Measurements from ENCODE around the gene PLCB2. TPM values are rescaled to one million over a fixed set of nuclear protein-coding genes. Genes with fewer than 3 reads are reported as not detected.

PLCB2 gene
- total RNA-seq, 1 donor from 2014 or later, result 178 TPM

- intact Hi-C loops (cut with micrococcal nuclease), result loop anchor here (2.0 to 5.0 kb wide), 2 partner anchors 36 to 113 kb away; partner anchors contain the start of genes BUB1B and PAK6
Observed at GRCh38 chr15:40273428-40273827, 34.3 kb downstream of the PLCB2 start.

- intact Hi-C loops (cut with micrococcal nuclease), result loop anchor here (2.0 to 5.0 kb wide), 2 partner anchors 35 to 112 kb away; partner anchors contain the start of genes BUB1B and PAK6
Observed at GRCh38 chr15:40272485-40273056, 35.2 kb downstream of the PLCB2 start.

- intact Hi-C loops (cut with micrococcal nuclease), result loop anchor here (2.0 to 5.0 kb wide), 2 partner anchors 35 to 111 kb away; partner anchors contain the start of genes BUB1B and PAK6
Observed at GRCh38 chr15:40271685-40272484, 35.9 kb downstream of the PLCB2 start.

- intact Hi-C loops (cut with micrococcal nuclease), result loop anchor here (5.0 kb wide), 1 partner anchor 33 kb away; the partner anchor contains the start of gene PAK6
Observed at GRCh38 chr15:40270246-40270995, 37.3 kb downstream of the PLCB2 start.

- intact Hi-C loops (cut with micrococcal nuclease), result loop anchor here (5.0 kb wide), 1 partner anchor 32 kb away; the partner anchor contains the start of gene PAK6
Observed at GRCh38 chr15:40269604-40270003, 38.1 kb downstream of the PLCB2 start.

- intact Hi-C loops (cut with micrococcal nuclease), result no loop called here
Observed at GRCh38 chr15:40267670-40268069, 40.1 kb downstream of the PLCB2 start.

- intact Hi-C loops (cut with micrococcal nuclease), result no loop called here
Observed at GRCh38 chr15:40266828-40267304, 40.9 kb downstream of the PLCB2 start.

- intact Hi-C loops (cut with micrococcal nuclease), result no loop called here
Observed at GRCh38 chr15:40265875-40266274, 41.9 kb downstream of the PLCB2 start.

- intact Hi-C loops (cut with micrococcal nuclease), result no loop called here
Observed at GRCh38 chr15:40265355-40265754, 42.4 kb downstream of the PLCB2 start.

GRCh38 chr15:40264321-40265153, 43.2 kb downstream of the PLCB2 start:
- intact Hi-C loops (cut with micrococcal nuclease), result no loop called here

GRCh38 chr15:40263024-40263754, 44.5 kb downstream of the PLCB2 start:
- intact Hi-C loops (cut with micrococcal nuclease), result no loop called here

- intact Hi-C loops (cut with micrococcal nuclease), result no loop called here
Observed at GRCh38 chr15:40259021-40259420, 48.7 kb downstream of the PLCB2 start.

GRCh38 chr15:40258544-40258943, 49.2 kb downstream of the PLCB2 start:
- intact Hi-C loops (cut with micrococcal nuclease), result no loop called here

GRCh38 chr15:40257656-40258450, 49.9 kb downstream of the PLCB2 start:
- intact Hi-C loops (cut with micrococcal nuclease), result no loop called here

GRCh38 chr15:40256638-40257235, 51.0 kb downstream of the PLCB2 start:
- intact Hi-C loops (cut with micrococcal nuclease), result no loop called here

GRCh38 chr15:40255033-40255432, 52.7 kb downstream of the PLCB2 start:
- intact Hi-C loops (cut with micrococcal nuclease), result no loop called here

- intact Hi-C loops (cut with micrococcal nuclease), result no loop called here
Observed at GRCh38 chr15:40254452-40254851, 53.3 kb downstream of the PLCB2 start.

- intact Hi-C loops (cut with micrococcal nuclease), result no loop called here
Observed at GRCh38 chr15:40253167-40253790, 54.5 kb downstream of the PLCB2 start.
